Sigmoid colon (tissue), 7 donors: ENCODE results near the gene PROC. TPM values are rescaled to one million over a fixed set of nuclear protein-coding genes. Genes with fewer than 3 reads are reported as not detected.

Experiments
- DNase-seq: peaks from one replicate; pipeline ENCODE4 v3.0.0-alpha.2; 2019
- H3K27ac ChIP-seq, 4 donors: fragments of 200-600 bp; sonication (generic); one replicate each; pipeline ENCODE4 v1.5.1; 2016 to 2019; ENCODE audit warnings: mild to moderate bottlenecking in 1 of 4
- H3K27me3 ChIP-seq, 3 donors: fragments of 200-600 bp; sonication (generic); one replicate each; pipeline ENCODE4 v1.5.1; 2019; ENCODE audit warnings: mild to moderate bottlenecking in 1 of 3
- H3K36me3 ChIP-seq, 4 donors: fragments of 200-600 bp; sonication (generic); one replicate each; pipeline ENCODE4 v1.5.1; 2016 to 2019
- H3K4me1 ChIP-seq, 4 donors: fragments of 200-600 bp; sonication (generic); one replicate each; pipeline ENCODE4 v1.5.1; 2017 to 2019
- H3K4me3 ChIP-seq, 4 donors: fragments of 200-600 bp; sonication (generic); one replicate each; pipeline ENCODE4 v1.5.1; 2017 to 2019; ENCODE audit warnings: mild to moderate bottlenecking in 2 of 4, moderate library complexity in 1 of 4
- H3K9me3 ChIP-seq, 4 donors: fragments of 200-600 bp in 3 of 4; sonication (generic) in 3 of 4; one replicate each; pipeline versions ENCODE4 v1.5.1 to v1.6.1; 2013 to 2019
- CTCF ChIP-seq, 4 experiments: fragments of 450-650 bp in 3 of 4; fragments of 200-600 bp in 1 of 4; IDR thresholded peaks; one replicate each; pipeline ENCODE4 v1.5.1; 2016 to 2019; ENCODE audit warnings: antibody characterized with exemption in 4 of 4, mild to moderate bottlenecking in 3 of 4, moderate library complexity in 2 of 4
- EP300 ChIP-seq, 4 donors: sonication (generic); formaldehyde crosslinking; IDR thresholded peaks; one replicate each; pipeline ENCODE4 v1.6.1; 2017; ENCODE audit warnings: antibody characterized with exemption in 4 of 4
- POLR2A ChIP-seq, 2 donors: fragments of 450-650 bp; IDR thresholded peaks; one replicate each; pipeline ENCODE4 v1.6.1; 2016; ENCODE audit warnings: antibody characterized with exemption in 2 of 2, mild to moderate bottlenecking in 2 of 2, moderate library complexity in 2 of 2
- POLR2AphosphoS5 ChIP-seq, 4 donors: sonication (generic); formaldehyde crosslinking; IDR thresholded peaks; one replicate each; pipeline ENCODE4 v1.6.1; 2017; ENCODE audit warnings: antibody characterized with exemption in 4 of 4
- WGBS, 2 donors: extraction: QIAGEN DNeasy Blood & Tissue Kit; methylation state at CpG; one replicate each; pipeline ENCODE4 v1.1.7; 2013; 5-methylcytosine and 5-hydroxymethylcytosine counted together
- intact Hi-C: fragments of 100-400 bp; cut with DNase I; formaldehyde crosslinking; loops from one replicate; pipeline ENCODE4 v1.15.1; 2023
- polyA plus RNA-seq, 3 donors: library from polyadenylated mRNA; stranded (reverse); fragments of 200-250 nt; gene quantifications; one replicate each; pipeline ENCODE4 v1.2.3, GENCODE V29; 2013
- total RNA-seq, 4 donors: library from RNA; depleted of rRNA; stranded (reverse); fragments of >200 nt; gene quantifications; one replicate each; pipeline ENCODE4 v1.1.0, GENCODE V29; 2016
- donor health status: healthy with polysubstance abuse.
- donor health status: Bipolar disorder and iron deficiency.
- donor health status: healthy.

Gene PROC
- total and polyA plus RNA-seq, 7 donors, result 1.4 to 7.8 (median 1.8) TPM; not detected in 4

GRCh38 chr2:127377262-127377661, 41.0 kb upstream of the PROC start:
- TF ChIP-seq POLR2A (IDR thresholded peaks at IDR 0.05) (no peak), POLR2AphosphoS5 (IDR thresholded peaks at IDR 0.05) (no peak), CTCF (IDR thresholded peaks at IDR 0.05) (no peak), EP300 (IDR thresholded peaks at IDR 0.05) (no peak)
- WGBS, 2 donors, result 91 to 93% methylated on average over 1 of the region's 1 CpG
- no peak overlapping the region for H3K4me3 ChIP-seq
- intact Hi-C loops, result no loop called here
- H3K27ac ChIP-seq, result no peak overlapping the region
- H3K27me3 ChIP-seq, result no peaks in the 10 kb centered on the region
- no peak for DNase-seq
- H3K36me3 ChIP-seq, result no peaks in the 10 kb centered on the region
- peaks cover 0 to 32% (median 26%) of the 10 kb centered on the region in 4 donors for H3K4me1 ChIP-seq
- peaks cover 0 to 2% (median 0%) of the 10 kb centered on the region in 4 donors for H3K9me3 ChIP-seq

DNA sequence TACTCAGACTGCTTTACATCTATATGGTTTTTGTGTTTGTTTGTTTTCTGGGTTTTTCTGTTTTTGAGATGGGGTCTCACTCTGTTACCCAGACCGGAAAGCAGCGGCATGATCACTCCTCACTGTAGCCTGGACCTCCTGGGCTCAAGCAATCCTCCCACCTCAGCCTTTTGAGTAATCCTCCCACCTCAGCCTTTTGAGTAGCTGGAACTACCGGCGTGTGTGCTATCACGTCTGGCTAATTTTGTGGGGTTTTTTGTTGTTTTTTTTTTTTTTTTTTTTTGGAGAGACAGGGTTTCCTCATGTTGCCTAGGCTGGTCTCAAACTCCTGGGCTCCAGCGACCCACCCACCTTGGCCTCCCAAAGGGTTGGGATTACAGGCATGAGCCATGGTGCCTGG, 39.5 kb upstream of the PROC start:
- Histone ChIP-seq H3K36me3 (no peaks in the 10 kb centered on the region), H3K9me3 (peaks cover 0 to 2% (median 0%) of the 10 kb centered on the region in 4 donors), H3K27ac (no peak overlapping the region), H3K27me3 (no peaks in the 10 kb centered on the region), H3K4me3 (no peak overlapping the region), H3K4me1 (peaks cover 0 to 47% (median 31%) of the 10 kb centered on the region in 4 donors)
- intact Hi-C loops, result no loop called here
- no peak for DNase-seq
- WGBS, 2 donors, result 93 to 94% methylated on average over 6 of the region's 6 CpGs
- TF ChIP-seq EP300 (IDR thresholded peaks at IDR 0.05) (no peak), POLR2A (IDR thresholded peaks at IDR 0.05) (no peak), POLR2AphosphoS5 (IDR thresholded peaks at IDR 0.05) (no peak), CTCF (IDR thresholded peaks at IDR 0.05) (no peak)

DNA sequence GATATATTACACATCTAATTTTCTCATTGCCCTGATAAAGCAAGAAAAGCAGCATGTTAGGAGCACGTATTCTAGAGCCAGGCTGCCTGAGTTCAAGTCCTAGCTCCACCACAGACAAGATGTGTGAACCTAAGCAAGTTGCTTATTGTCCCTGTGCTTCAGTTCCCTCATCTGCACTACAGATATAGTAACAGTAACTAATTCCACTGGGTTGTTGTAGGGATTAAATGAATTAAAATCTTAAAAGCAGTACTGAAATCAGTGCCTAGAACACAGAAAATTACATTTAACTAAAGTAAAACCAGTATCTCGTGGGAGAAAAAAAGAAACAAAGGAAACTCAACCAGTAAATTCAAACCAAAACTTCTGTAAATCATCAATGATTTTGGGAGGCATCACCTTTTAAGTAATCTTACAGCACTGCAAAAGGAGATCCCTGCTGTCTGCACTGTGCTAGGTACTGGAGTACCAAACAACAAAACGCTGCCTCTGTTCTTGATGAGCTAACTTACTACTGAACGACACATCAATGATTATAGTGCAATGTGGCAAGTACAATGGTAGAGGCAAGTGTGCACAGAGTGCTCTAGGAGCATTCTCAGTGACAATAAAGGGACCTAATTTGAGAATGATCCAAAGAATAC, 38.4 kb upstream of the PROC start:
- no peaks in the 10 kb centered on the region for H3K9me3 ChIP-seq
- intact Hi-C loops, result loop anchor here (10.0 kb wide), 1 partner anchor 725 kb away; the partner anchor contains the start of gene GYPC
- peaks cover 0 to 58% (median 37%) of the 10 kb centered on the region in 4 donors for H3K4me1 ChIP-seq
- TF ChIP-seq POLR2A (IDR thresholded peaks at IDR 0.05) (no peak), CTCF (IDR thresholded peaks at IDR 0.05) (no peak), POLR2AphosphoS5 (IDR thresholded peaks at IDR 0.05) (no peak), EP300 (IDR thresholded peaks at IDR 0.05) (no peak)
- no peak overlapping the region for H3K4me3 ChIP-seq
- no peak for DNase-seq
- H3K27me3 ChIP-seq, result no peaks in the 10 kb centered on the region
- 76 to 84% methylated on average over 4 of the region's 4 CpGs for WGBS, 2 donors
- no peak overlapping the region for H3K27ac ChIP-seq
- no peaks in the 10 kb centered on the region for H3K36me3 ChIP-seq

GRCh38 chr2:127381762-127382161, 36.5 kb upstream of the PROC start:
- no peak for DNase-seq
- Histone ChIP-seq H3K4me1 (peaks cover 0 to 72% (median 47%) of the 10 kb centered on the region in 4 donors), H3K36me3 (no peaks in the 10 kb centered on the region), H3K27ac (no peak overlapping the region), H3K9me3 (no peaks in the 10 kb centered on the region), H3K27me3 (no peaks in the 10 kb centered on the region), H3K4me3 (no peak overlapping the region)
- no peak for TF ChIP-seq EP300 (IDR thresholded peaks at IDR 0.05)
- no peak for TF ChIP-seq POLR2A (IDR thresholded peaks at IDR 0.05)
- TF ChIP-seq CTCF (IDR thresholded peaks at IDR 0.05), result no peak
- no peak for TF ChIP-seq POLR2AphosphoS5 (IDR thresholded peaks at IDR 0.05)
- WGBS, 2 donors, result 74 to 78% methylated on average over 5 of the region's 5 CpGs
- intact Hi-C loops, result loop anchor here (10.0 kb wide), 1 partner anchor 727 kb away; the partner anchor contains the start of gene GYPC
